GM12801 (cell line): ENCODE results near the gene GMDS.

ENCODE experiments used
- CTCF ChIP-seq: IDR thresholded peaks from one replicate; pipeline ENCODE4 v1.5.1; 2011; ENCODE audit warnings: control low read depth; ENCODE audit not compliant: insufficient read length; ENCODE audit errors: extremely low read depth

Gene GMDS

GRCh38 chr6:1795910-1796309 is 449.5 kb downstream of the GMDS start:
- TF ChIP-seq CTCF: no peak

- no peak for TF ChIP-seq CTCF
Observed at GRCh38 chr6:1792989-1793388, 452.4 kb downstream of the GMDS start.

GRCh38 chr6:1790684-1791083 is 454.7 kb downstream of the GMDS start:
- no peak for TF ChIP-seq CTCF

- TF ChIP-seq CTCF: no peak
Observed at GRCh38 chr6:1789092-1789491, 456.3 kb downstream of the GMDS start.

GRCh38 chr6:1787894-1788293 is 457.5 kb downstream of the GMDS start:
- TF ChIP-seq CTCF: no peak

- TF ChIP-seq CTCF: no peak
Observed at GRCh38 chr6:1786455-1787453, 458.7 kb downstream of the GMDS start.

- no peak for TF ChIP-seq CTCF
Observed at GRCh38 chr6:1784422-1784884, 461.0 kb downstream of the GMDS start.
